B cell (primary cell): Measurements from ENCODE around the gene VSIG10. TPM values are rescaled to one million over a fixed set of nuclear protein-coding genes. Genes with fewer than 3 reads are reported as not detected.

Experiments used
- ATAC-seq: fragments of 200-7000 bp; cut with Tn5 transposase; one replicate; pipeline ENCODE4 v1.10.0; 2021; ENCODE audit warnings: low read depth, mild to moderate bottlenecking, moderate number of reproducible peaks, moderate library complexity
- CTCF ChIA-PET: fragments of 350-600 bp; sonication (Branson Sonifier 250); formaldehyde crosslinking; loops from one replicate; lab custom pipeline; 2021; ENCODE audit warnings: antibody characterized with exemption, inconsistent platforms; lab: Charles Lee
- POLR2A ChIA-PET: fragments of 350-600 bp; sonication (Branson Sonifier 250); formaldehyde crosslinking; loops from one replicate; lab custom pipeline; 2021; ENCODE audit warnings: antibody characterized with exemption; lab: Charles Lee
- DNase-seq: peaks from one replicate; pipeline ENCODE4 v3.0.0; 2013
- H2AFZ ChIP-seq: 2 replicates; pipeline ENCODE4 v1.6.1; 2012; ENCODE audit warnings: mild to moderate bottlenecking, low read depth, low read length; ENCODE audit not compliant: insufficient read depth, poor library complexity, severe bottlenecking
- H3K27ac ChIP-seq, 2 donors: 1 replicate in 1 of 2; 2 replicates in 1 of 2; pipeline ENCODE4 v1.5.1; 2012 to 2013; ENCODE audit warnings: low read length in 2 of 2, mild to moderate bottlenecking in 2 of 2, moderate library complexity in 1 of 2
- H3K27me3 ChIP-seq, 4 experiments: fragments of 200-600 bp in 1 of 4; sonication (generic) in 1 of 4; replicated peaks in 1 of 4; 1 replicate in 2 of 4; 2 replicates in 2 of 4; pipeline versions ENCODE4 v1.6.1 to v1.7.0; 2013 to 2016; ENCODE audit warnings: low read length in 3 of 4, mild to moderate bottlenecking in 2 of 4, mixed read lengths in 1 of 4, moderate library complexity in 1 of 4; ENCODE audit not compliant: insufficient read depth in 4 of 4, control insufficient read depth in 3 of 4; ENCODE audit errors: control extremely low read depth in 1 of 4
- H3K36me3 ChIP-seq, 2 experiments: replicated peaks in 1 of 2; 1 replicate in 1 of 2; 2 replicates in 1 of 2; pipeline versions ENCODE4 v1.6.1 to v1.7.1; 2013; ENCODE audit warnings: low read length in 1 of 2; ENCODE audit not compliant: insufficient read depth in 2 of 2, control insufficient read depth in 1 of 2; ENCODE audit errors: control extremely low read depth in 1 of 2, extremely low read depth in 1 of 2
- H3K4me1 ChIP-seq, 2 donors: fragments of 200-600 bp in 1 of 2; sonication (generic) in 1 of 2; 1 replicate in 1 of 2; 2 replicates in 1 of 2; pipeline versions ENCODE4 v1.5.1 to v1.6.1; 2013 to 2017; ENCODE audit warnings: low read length in 2 of 2; ENCODE audit not compliant: control insufficient read depth in 2 of 2, insufficient read depth in 2 of 2
- H3K4me2 ChIP-seq: replicated peaks from 2 replicates; pipeline ENCODE3; 2012; ENCODE audit warnings: mild to moderate bottlenecking, low read depth, low read length; ENCODE audit not compliant: poor library complexity, severe bottlenecking
- H3K4me3 ChIP-seq, 5 experiments: fragments of 200-600 bp in 1 of 5; sonication (generic) in 1 of 5; 1 replicate in 3 of 5; 2 replicates in 2 of 5; pipeline versions ENCODE4 v1.5.1 to v1.7.0; 2011 to 2016; ENCODE audit warnings: low read length in 4 of 5, mild to moderate bottlenecking in 4 of 5, low read depth in 2 of 5, control low read depth in 1 of 5, moderate library complexity in 1 of 5; ENCODE audit not compliant: insufficient read depth in 1 of 5; ENCODE audit errors: control extremely low read depth in 1 of 5, extremely low read depth in 1 of 5
- H3K79me2 ChIP-seq: fragments of 200-600 bp; sonication (generic); one replicate; pipeline ENCODE4 v1.6.0; 2016; ENCODE audit warnings: low read length; ENCODE audit not compliant: control insufficient read depth, insufficient read depth
- H3K9ac ChIP-seq: fragments of 200-600 bp; sonication (generic); 2 replicates; pipeline ENCODE4 v1.6.1; 2017; ENCODE audit warnings: mild to moderate bottlenecking, low read length, moderate library complexity
- H3K9me3 ChIP-seq, 3 donors: one replicate each; pipeline versions ENCODE4 v1.6.1 to v1.7.1; 2013; ENCODE audit warnings: low read length in 2 of 3; ENCODE audit not compliant: control insufficient read depth in 2 of 3, insufficient read depth in 1 of 3; ENCODE audit errors: control extremely low read depth in 1 of 3
- H4K20me1 ChIP-seq: 2 replicates; pipeline ENCODE4 v1.6.0; 2012; ENCODE audit warnings: mild to moderate bottlenecking, low read length; ENCODE audit not compliant: insufficient read depth, control insufficient read depth, poor library complexity, severe bottlenecking
- H3K27ac Mint-ChIP-seq: one replicate; pipeline ENCODE4 v1.8.0; 2021; ENCODE audit warnings: mixed read lengths
- H3K27me3 Mint-ChIP-seq: one replicate; pipeline ENCODE4 v1.8.0; 2021; ENCODE audit warnings: mixed read lengths
- H3K4me1 Mint-ChIP-seq: one replicate; pipeline ENCODE4 v1.8.0; 2021; ENCODE audit warnings: mixed read lengths
- H3K4me3 Mint-ChIP-seq: one replicate; pipeline ENCODE4 v1.8.0; 2021; ENCODE audit warnings: mixed read lengths
- H3K9me3 Mint-ChIP-seq: one replicate; pipeline ENCODE4 v1.8.0; 2022; ENCODE audit warnings: mixed read lengths; ENCODE audit not compliant: insufficient read depth
- EZH2 ChIP-seq: IDR thresholded peaks from 2 replicates; pipeline ENCODE4 v1.6.1; 2012; ENCODE audit warnings: borderline replicate concordance, low read depth, mild to moderate bottlenecking, moderate library complexity, low read length; ENCODE audit not compliant: insufficient read depth, poor library complexity, severe bottlenecking
- WGBS: methylation state at CpG from one replicate; pipeline ENCODE4 v1.1.5; 2013; ENCODE audit warnings: missing lambda C conversion rate; ENCODE audit not compliant: insufficient coverage; 5-methylcytosine and 5-hydroxymethylcytosine counted together
- intact Hi-C: fragments of 100-400 bp; cut with micrococcal nuclease; formaldehyde crosslinking; loops from one replicate; pipeline ENCODE4 v1.10.0; 2022
- polyA plus RNA-seq: library from polyadenylated mRNA; depleted of rRNA; stranded (reverse); fragments of >200 nt; gene quantifications from 2 replicates; pipeline ENCODE4 v1.2.3, GENCODE V29; 2012
- total RNA-seq, 2 donors: library from RNA; stranded (reverse); fragments of 120-200 nt in 1 of 2; gene quantifications; 1 replicate in 1 of 2; 2 replicates in 1 of 2; pipeline versions ENCODE4 v1.2.3 to v1.2.4, GENCODE V29; 2013 to 2022
- TF ChIP-seq, protein P1 (sequence below): fragments of 200-600 bp; IDR thresholded peaks from one replicate; pipeline ENCODE4 v1.8.0; 2022; ENCODE audit warnings: antibody characterized with exemption, mild to moderate bottlenecking

Gene VSIG10
- total and polyA plus RNA-seq, 2 donors (not counting 1 experiment from before 2014, with no cell fraction given) = 0.34 to 2.6 TPM

GRCh38 chr12:118119449-118119879 lies 15.7 kb upstream of the VSIG10 start:
- WGBS = 96% methylated on average over 7 of the region's 10 CpGs
- intact Hi-C loops = no loop called here
- ChIA-PET CTCF (interaction anchor here (0.6 to 3.8 kb wide), 3 partner anchors 16 to 600 kb away, joined by 3 to 28 read pairs (median 3); partner anchors contain the start of gene PEBP1), POLR2A (no interaction called here)
- no peaks in the 10 kb centered on the region for H3K79me2 ChIP-seq
- no peak overlapping the region for H2AFZ ChIP-seq
- no peaks in the 10 kb centered on the region for H4K20me1 ChIP-seq
- Mint-ChIP-seq H3K27me3 (no peaks in the 10 kb centered on the region), H3K9me3 (no peaks in the 10 kb centered on the region), H3K4me1 (peaks cover 4% of the 10 kb centered on the region), H3K4me3 (no peak overlapping the region), H3K27ac (no peak overlapping the region)
- no peak for TF ChIP-seq EZH2
- TF ChIP-seq, protein P1, sequence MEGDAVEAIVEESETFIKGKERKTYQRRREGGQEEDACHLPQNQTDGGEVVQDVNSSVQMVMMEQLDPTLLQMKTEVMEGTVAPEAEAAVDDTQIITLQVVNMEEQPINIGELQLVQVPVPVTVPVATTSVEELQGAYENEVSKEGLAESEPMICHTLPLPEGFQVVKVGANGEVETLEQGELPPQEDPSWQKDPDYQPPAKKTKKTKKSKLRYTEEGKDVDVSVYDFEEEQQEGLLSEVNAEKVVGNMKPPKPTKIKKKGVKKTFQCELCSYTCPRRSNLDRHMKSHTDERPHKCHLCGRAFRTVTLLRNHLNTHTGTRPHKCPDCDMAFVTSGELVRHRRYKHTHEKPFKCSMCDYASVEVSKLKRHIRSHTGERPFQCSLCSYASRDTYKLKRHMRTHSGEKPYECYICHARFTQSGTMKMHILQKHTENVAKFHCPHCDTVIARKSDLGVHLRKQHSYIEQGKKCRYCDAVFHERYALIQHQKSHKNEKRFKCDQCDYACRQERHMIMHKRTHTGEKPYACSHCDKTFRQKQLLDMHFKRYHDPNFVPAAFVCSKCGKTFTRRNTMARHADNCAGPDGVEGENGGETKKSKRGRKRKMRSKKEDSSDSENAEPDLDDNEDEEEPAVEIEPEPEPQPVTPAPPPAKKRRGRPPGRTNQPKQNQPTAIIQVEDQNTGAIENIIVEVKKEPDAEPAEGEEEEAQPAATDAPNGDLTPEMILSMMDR = no peak
- ATAC-seq (no peak), DNase-seq (no peak)
- H3K4me3 ChIP-seq = no peak overlapping the region
- no peak overlapping the region for H3K4me2 ChIP-seq
- H3K27me3 ChIP-seq = no peaks in the 10 kb centered on the region
- no peak overlapping the region for H3K27ac ChIP-seq
- no peaks in the 10 kb centered on the region for H3K36me3 ChIP-seq
- no peaks in the 10 kb centered on the region for H3K4me1 ChIP-seq
- no peaks in the 10 kb centered on the region for H3K9me3 ChIP-seq
- no peak overlapping the region for H3K9ac ChIP-seq

DNA sequence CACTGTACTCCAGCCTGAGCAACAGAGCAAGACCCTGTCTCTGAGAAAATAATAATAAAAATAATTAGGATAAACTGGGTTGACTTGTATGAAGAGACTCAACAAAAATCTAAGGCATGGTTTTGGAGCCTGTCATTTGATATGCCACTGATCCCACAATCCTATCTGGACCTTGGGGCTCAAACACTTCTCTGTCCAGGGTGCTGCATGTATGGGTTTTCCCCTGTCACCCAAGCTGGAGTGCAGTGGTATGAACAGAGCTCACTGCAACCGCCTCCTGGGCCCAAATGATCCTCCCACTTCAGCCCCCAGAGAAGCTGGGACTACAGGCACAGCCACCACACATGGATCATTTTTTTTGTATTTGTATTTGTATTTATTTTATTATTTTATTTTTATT lies 5.3 kb upstream of the VSIG10 start:
- Histone ChIP-seq H3K9ac (no peak overlapping the region), H3K79me2 (no peaks in the 10 kb centered on the region), H3K9me3 (no peaks in the 10 kb centered on the region), H3K27ac (no peak overlapping the region), H4K20me1 (no peaks in the 10 kb centered on the region), H3K4me1 (peaks cover 5 to 6% of the 10 kb centered on the region in 2 donors), H3K4me2 (no peak overlapping the region), H2AFZ (no peak overlapping the region), H3K36me3 (no peaks in the 10 kb centered on the region), H3K27me3 (peaks cover 0 to 12% (median 2%) of the 10 kb centered on the region in 4 experiments), H3K4me3 (no peak overlapping the region)
- ATAC-seq (no peak), DNase-seq (no peak)
- Mint-ChIP-seq H3K27ac (no peak overlapping the region), H3K9me3 (no peaks in the 10 kb centered on the region), H3K4me1 (peaks cover 5% of the 10 kb centered on the region), H3K27me3 (peaks cover 8% of the 10 kb centered on the region), H3K4me3 (no peak overlapping the region)
- WGBS = no CpG with 5 or more reads among the region's 1 CpG
- intact Hi-C loops = no loop called here
- ChIA-PET POLR2A (no interaction called here), CTCF (no interaction called here)
- no peak for TF ChIP-seq EZH2
- TF ChIP-seq, protein P1 = no peak
